ENCODE results near the gene SPECC1L.

GRCh38 chr22:24353121-24353520 is 82.5 kb downstream of the SPECC1L start:
- TF ChIP-seq EZH2 (IDR thresholded peaks at IDR 0.05): no peak
- no peak for TF ChIP-seq FOXP2 (optimal IDR thresholded peaks at IDR 0.05; ENCODE audit: control extremely low read depth, extremely low read length, insufficient read depth)
